NCI-H774 (cell line): ENCODE measurements around the gene ZNF334.

ENCODE experiments used
- DNase-seq: peaks from one replicate; lab custom pipeline; 2025; lab: John Stamatoyannopoulos, UW

Gene ZNF334

GRCh38 chr20:46485431-46485830 lies 27.9 kb downstream of the ZNF334 start:
- no peak for DNase-seq

- DNase-seq, result no peak
Measured at GRCh38 chr20:46484954-46485353, 28.4 kb downstream of the ZNF334 start.

- no peak for DNase-seq
Measured at GRCh38 chr20:46483879-46484278, 29.5 kb downstream of the ZNF334 start.

- no peak for DNase-seq
Measured at GRCh38 chr20:46482864-46483263, 30.5 kb downstream of the ZNF334 start.

GRCh38 chr20:46477640-46478039 lies 35.7 kb downstream of the ZNF334 start:
- no peak for DNase-seq

GRCh38 chr20:46477225-46477624 lies 36.1 kb downstream of the ZNF334 start:
- no peak for DNase-seq

- no peak for DNase-seq
Measured at GRCh38 chr20:46468508-46468907, 44.9 kb downstream of the ZNF334 start.

GRCh38 chr20:46464451-46464850 lies 48.9 kb downstream of the ZNF334 start:
- no peak for DNase-seq

GRCh38 chr20:46463852-46464251 lies 49.5 kb downstream of the ZNF334 start:
- DNase-seq, result no peak

- no peak for DNase-seq
Measured at GRCh38 chr20:46461808-46462207, 51.6 kb downstream of the ZNF334 start.

GRCh38 chr20:46458866-46459750 lies 54.3 kb downstream of the ZNF334 start:
- DNase-seq, result peak; percentile 54

GRCh38 chr20:46456255-46457028 lies 56.9 kb downstream of the ZNF334 start:
- DNase-seq, result no peak

GRCh38 chr20:46455729-46456128 lies 57.6 kb downstream of the ZNF334 start:
- no peak for DNase-seq
